ENCODE measurements around the gene FAF2.

Gene FAF2

GRCh38 chr5:176458904-176459561 lies 10.8 kb downstream of the FAF2 start:
- TF ChIP-seq CTCF (IDR thresholded peaks at IDR 0.05; ENCODE audit: borderline replicate concordance, insufficient read depth, low read depth, low read length) = no peak
- no peak overlapping the region for H3K4me3 ChIP-seq (ENCODE audit: low read depth, low read length)

DNA sequence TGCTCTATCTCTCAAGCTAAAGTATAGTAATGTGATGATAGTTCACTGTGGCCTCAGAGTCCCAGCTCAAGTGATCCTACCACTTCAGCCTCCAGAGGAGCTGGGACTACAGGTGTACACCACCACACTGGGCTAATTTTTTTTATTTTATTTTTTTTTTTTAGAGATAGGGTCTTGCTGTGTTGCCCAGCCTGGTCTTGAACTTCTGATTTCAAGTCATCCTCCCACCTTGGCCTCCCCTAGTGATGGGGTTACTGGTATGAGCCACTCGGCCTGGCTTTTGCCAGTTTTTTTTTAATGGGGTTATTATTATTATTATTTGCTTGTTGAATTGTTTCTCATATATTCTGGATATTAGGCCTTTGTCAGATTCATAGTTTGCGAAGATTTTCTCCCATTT lies 13.2 kb downstream of the FAF2 start:
- no peak overlapping the region for H3K4me3 ChIP-seq (ENCODE audit: low read depth, low read length)
- TF ChIP-seq CTCF (IDR thresholded peaks at IDR 0.05; ENCODE audit: borderline replicate concordance, insufficient read depth, low read depth, low read length) = no peak

- H3K4me3 ChIP-seq (ENCODE audit: low read depth, low read length) = no peak overlapping the region
- no peak for TF ChIP-seq CTCF (IDR thresholded peaks at IDR 0.05; ENCODE audit: borderline replicate concordance, insufficient read depth, low read depth, low read length)
Measured at GRCh38 chr5:176463113-176463764, 15.1 kb downstream of the FAF2 start.

- TF ChIP-seq CTCF (IDR thresholded peaks at IDR 0.05; ENCODE audit: borderline replicate concordance, insufficient read depth, low read depth, low read length) = no peak
- H3K4me3 ChIP-seq (ENCODE audit: low read depth, low read length) = no peak overlapping the region
Measured at GRCh38 chr5:176466245-176466871, 18.2 kb downstream of the FAF2 start.

DNA sequence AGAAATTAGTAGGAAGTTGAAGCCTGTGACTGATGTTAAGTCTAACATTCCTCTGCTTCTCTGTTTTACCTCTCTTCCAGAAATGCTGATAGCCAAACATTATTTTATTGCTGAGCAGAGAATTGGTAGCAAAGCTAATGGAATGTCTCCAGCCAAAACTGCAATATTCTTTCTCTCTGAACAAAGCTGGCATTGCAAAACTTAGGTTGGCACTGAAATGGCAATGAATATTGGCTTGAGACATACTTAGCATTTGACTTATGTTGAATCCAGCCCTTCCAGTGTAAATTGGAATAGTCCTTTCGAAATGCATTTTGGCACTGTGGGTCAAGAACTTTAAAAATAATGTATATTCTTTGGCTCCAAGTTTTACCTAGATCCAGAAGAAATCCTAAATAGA lies 21.1 kb downstream of the FAF2 start:
- no peak overlapping the region for H3K4me3 ChIP-seq (ENCODE audit: low read depth, low read length)
- TF ChIP-seq CTCF (IDR thresholded peaks at IDR 0.05; ENCODE audit: borderline replicate concordance, insufficient read depth, low read depth, low read length) = no peak

DNA sequence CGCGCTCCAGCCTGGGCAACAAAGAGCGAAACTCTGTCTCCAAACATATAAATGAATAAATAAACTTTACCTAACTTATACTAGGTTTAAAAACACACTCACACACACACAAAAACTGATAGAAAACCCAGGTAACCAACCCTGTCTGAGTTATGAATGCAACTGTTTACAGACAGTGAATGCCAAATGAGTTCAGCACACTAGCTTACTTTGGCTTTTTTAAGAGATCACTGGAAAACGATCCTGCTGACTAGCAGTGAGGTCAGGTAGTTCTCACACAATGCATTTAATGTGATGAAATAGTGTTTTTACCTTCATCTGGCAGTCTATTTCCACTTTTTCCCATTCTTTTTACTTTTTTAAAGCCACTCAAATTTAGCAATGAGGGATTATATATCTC lies 22.4 kb downstream of the FAF2 start:
- TF ChIP-seq CTCF (IDR thresholded peaks at IDR 0.05; ENCODE audit: borderline replicate concordance, insufficient read depth, low read depth, low read length) = no peak

GRCh38 chr5:176471098-176471497 lies 22.9 kb downstream of the FAF2 start:
- TF ChIP-seq CTCF (IDR thresholded peaks at IDR 0.05; ENCODE audit: borderline replicate concordance, insufficient read depth, low read depth, low read length) = no peak
- no peak overlapping the region for H3K4me3 ChIP-seq (ENCODE audit: low read depth, low read length)

More for the DNA sequence above, 22.4 kb downstream of the FAF2 start:
- no peak overlapping the region for H3K4me3 ChIP-seq (ENCODE audit: low read depth, low read length)
